Measurements from ENCODE around the gene SDF4.

DNA sequence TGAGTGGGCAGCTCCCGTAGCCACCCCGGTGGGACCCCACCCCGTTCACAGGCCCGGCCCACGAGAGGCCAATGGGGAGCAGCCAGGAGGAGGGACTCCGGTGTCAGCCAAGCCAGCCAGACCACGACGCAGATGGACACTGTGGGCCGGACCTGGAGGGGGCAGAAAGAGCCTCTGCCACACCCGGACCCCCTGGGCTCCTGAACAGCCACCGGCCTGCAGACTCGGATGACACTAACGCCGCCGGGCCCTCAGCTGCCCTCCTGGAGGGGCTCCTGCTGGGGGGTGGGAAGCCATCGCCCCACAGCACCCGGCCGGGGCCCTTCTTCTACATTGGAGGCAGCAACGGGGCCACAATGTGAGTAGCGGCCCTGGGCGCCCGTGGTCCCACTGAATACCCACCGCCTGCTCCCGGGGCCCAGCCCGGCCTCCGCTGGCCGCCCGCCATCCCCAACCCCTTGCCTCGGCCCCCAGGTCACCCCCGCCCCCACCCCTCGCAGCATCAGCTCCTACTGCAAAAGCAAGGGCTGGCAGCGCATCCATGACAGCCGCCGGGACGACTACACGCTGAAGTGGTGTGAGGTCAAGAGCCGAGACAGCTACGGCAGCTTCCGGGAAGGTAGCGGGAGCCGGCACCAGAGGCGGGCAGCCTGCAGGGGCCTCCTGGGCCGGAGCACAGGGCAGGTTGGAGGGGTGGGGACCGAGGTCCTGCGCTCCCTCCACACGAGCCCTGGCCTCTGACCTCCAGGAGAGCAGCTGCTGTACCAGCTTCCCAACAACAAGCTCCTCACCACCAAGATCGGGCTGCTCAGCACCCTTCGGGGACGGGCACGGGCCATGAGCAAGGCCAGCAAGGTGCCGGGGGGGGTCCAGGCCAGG, 51.6 kb downstream of the SDF4 start:
- no peak for TF ChIP-seq POLR2A (IDR thresholded peaks at IDR 0.05)
- TF ChIP-seq, protein P1, sequence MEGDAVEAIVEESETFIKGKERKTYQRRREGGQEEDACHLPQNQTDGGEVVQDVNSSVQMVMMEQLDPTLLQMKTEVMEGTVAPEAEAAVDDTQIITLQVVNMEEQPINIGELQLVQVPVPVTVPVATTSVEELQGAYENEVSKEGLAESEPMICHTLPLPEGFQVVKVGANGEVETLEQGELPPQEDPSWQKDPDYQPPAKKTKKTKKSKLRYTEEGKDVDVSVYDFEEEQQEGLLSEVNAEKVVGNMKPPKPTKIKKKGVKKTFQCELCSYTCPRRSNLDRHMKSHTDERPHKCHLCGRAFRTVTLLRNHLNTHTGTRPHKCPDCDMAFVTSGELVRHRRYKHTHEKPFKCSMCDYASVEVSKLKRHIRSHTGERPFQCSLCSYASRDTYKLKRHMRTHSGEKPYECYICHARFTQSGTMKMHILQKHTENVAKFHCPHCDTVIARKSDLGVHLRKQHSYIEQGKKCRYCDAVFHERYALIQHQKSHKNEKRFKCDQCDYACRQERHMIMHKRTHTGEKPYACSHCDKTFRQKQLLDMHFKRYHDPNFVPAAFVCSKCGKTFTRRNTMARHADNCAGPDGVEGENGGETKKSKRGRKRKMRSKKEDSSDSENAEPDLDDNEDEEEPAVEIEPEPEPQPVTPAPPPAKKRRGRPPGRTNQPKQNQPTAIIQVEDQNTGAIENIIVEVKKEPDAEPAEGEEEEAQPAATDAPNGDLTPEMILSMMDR (IDR thresholded peaks at IDR 0.05): no peak
